Type B pancreatic cell (in vitro differentiated cells): ENCODE data around the gene HSD11B1L. TPM values are rescaled to one million over a fixed set of nuclear protein-coding genes. Genes with fewer than 3 reads are reported as not detected.
A peak's percentile ranks its signal among the peaks of the same experiment; 100 is the strongest.

Experiments used
- DNase-seq: peaks from one replicate; pipeline ENCODE4 v3.0.0; 2021; ENCODE audit warnings: mixed read lengths; ENCODE audit not compliant: unreplicated experiment; ENCODE audit errors: extremely low spot score
- H3K27ac Mint-ChIP-seq: 2 replicates; pipeline ENCODE4 v1.8.0; 2021; ENCODE audit warnings: mild to moderate bottlenecking, mixed read lengths
- H3K27me3 Mint-ChIP-seq: 2 replicates; pipeline ENCODE4 v1.8.0; 2021; ENCODE audit warnings: mixed read lengths
- H3K36me3 Mint-ChIP-seq: 2 replicates; pipeline ENCODE4 v1.8.0; 2021; ENCODE audit warnings: mixed read lengths
- H3K4me1 Mint-ChIP-seq: one replicate; pipeline ENCODE4 v1.8.0; 2021; ENCODE audit warnings: mixed read lengths; ENCODE audit not compliant: unreplicated experiment
- H3K4me3 Mint-ChIP-seq: 2 replicates; pipeline ENCODE4 v1.8.0; 2021; ENCODE audit warnings: mild to moderate bottlenecking, mixed read lengths
- H3K9me3 Mint-ChIP-seq: 2 replicates; pipeline ENCODE4 v1.8.0; 2021; ENCODE audit warnings: mixed read lengths
- total RNA-seq: library from RNA; stranded (reverse); gene quantifications from 2 replicates; pipeline ENCODE4 v1.2.1, GENCODE V29; 2021; ENCODE audit warnings: low replicate concordance
- TF ChIP-seq, protein P1 (sequence below): fragments of 200-600 bp; sonication (generic); conservative IDR thresholded peaks from 2 replicates; pipeline ENCODE4 v1.5.0; 2021; ENCODE audit warnings: antibody characterized with exemption, mild to moderate bottlenecking

HSD11B1L gene
- total RNA-seq, 1 donor from 2014 or later, result 11.0 TPM

DNA sequence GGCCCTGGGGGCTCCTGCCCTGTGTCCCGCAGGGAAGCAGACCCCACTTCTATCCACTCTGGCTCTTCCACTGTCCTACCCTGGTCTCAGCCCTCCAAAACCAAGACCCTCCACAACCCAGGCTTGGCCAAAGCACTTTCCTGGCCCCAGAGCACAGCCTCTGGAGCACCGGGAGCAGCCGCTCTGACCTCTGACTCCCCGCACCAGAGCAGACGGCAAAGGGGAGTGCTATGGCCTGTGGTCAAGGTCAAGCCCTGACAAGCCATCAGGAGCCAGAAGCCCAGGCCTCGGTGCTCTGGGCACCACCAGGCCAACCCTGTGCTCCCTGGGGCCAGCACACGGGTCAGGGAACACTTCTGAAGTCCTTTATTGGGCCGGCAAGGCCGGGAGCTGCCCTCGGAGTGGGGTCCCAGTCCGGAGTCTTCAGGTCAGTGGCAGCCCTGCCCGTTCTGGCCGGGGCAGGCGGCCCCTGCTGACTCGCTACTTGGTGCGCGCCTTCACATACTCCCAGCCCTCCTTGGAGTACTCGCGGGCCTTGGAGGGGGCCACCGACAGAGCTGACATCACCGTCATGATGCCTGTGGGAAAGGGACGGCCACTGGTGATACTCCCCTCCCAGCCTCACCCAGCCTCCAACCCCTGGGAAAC, 2.6 kb upstream of the HSD11B1L start:
- Mint-ChIP-seq H3K4me1 (peaks cover 9% of the 10 kb centered on the region), H3K27ac (no peak overlapping the region), H3K9me3 (no peaks in the 10 kb centered on the region), H3K36me3 (no peaks in the 10 kb centered on the region), H3K4me3 (no peak overlapping the region), H3K27me3 (peaks cover 3% of the 10 kb centered on the region)
- no peak for DNase-seq
- TF ChIP-seq, protein P1, sequence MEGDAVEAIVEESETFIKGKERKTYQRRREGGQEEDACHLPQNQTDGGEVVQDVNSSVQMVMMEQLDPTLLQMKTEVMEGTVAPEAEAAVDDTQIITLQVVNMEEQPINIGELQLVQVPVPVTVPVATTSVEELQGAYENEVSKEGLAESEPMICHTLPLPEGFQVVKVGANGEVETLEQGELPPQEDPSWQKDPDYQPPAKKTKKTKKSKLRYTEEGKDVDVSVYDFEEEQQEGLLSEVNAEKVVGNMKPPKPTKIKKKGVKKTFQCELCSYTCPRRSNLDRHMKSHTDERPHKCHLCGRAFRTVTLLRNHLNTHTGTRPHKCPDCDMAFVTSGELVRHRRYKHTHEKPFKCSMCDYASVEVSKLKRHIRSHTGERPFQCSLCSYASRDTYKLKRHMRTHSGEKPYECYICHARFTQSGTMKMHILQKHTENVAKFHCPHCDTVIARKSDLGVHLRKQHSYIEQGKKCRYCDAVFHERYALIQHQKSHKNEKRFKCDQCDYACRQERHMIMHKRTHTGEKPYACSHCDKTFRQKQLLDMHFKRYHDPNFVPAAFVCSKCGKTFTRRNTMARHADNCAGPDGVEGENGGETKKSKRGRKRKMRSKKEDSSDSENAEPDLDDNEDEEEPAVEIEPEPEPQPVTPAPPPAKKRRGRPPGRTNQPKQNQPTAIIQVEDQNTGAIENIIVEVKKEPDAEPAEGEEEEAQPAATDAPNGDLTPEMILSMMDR, result no peak

DNA sequence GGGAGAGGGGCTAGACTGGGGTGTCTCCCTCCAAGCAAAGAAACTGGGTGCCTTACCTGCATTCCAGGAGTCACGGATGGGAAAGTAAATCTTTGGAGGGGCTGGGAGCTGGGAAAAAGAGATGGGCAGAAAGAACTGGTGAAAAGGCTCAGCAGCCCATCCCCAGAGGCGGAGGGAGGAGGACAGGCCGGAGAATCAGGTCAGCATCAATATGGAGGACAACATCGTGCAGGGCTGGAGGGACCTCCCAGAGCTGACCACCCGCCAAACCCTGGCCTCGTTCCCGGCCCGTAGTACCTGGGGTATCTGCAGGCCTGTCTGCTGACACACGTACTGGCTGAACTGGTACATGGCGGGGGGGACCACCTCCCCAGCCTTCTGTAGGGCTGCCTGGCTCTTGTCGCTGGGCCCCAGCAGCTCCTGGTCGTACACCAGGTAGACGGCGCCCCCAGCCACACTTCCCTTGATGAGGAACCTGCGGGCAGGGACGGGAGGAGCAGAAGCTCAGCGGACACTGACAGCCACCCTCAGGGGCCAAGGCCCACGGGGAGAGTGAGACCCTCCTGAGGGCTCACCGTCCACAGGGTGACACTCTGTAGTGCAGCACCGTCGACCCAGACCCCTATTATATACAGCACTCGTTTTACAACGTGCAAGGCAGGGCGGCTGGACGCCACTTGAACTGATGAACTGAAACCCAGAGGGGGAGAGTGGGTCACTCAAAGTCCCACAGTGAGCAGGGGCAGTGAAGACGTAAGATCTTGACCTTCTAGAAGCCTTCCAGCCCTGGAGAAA, 1.3 kb upstream of the HSD11B1L start:
- Mint-ChIP-seq H3K27ac (peak overlapping the region; percentile 99), H3K36me3 (no peaks in the 10 kb centered on the region), H3K4me1 (peaks cover 9% of the 10 kb centered on the region), H3K9me3 (no peaks in the 10 kb centered on the region), H3K27me3 (peaks cover 3% of the 10 kb centered on the region), H3K4me3 (peak overlapping the region; percentile 99)
- DNase-seq, result no peak
- TF ChIP-seq, protein P1, result no peak

GRCh38 chr19:5680084-5680436, 767 bp upstream of the HSD11B1L start:
- Mint-ChIP-seq H3K4me1 (peaks cover 9% of the 10 kb centered on the region), H3K27ac (peak overlapping the region; percentile 99), H3K9me3 (no peaks in the 10 kb centered on the region), H3K27me3 (peaks cover 3% of the 10 kb centered on the region), H3K4me3 (peak overlapping the region; percentile 99), H3K36me3 (no peaks in the 10 kb centered on the region)
- DNase-seq, result no peak
- TF ChIP-seq, protein P1, result peak; percentile 34

GRCh38 chr19:5681391-5682106, 722 bp downstream of the HSD11B1L start:
- peak overlapping the region; percentile 83 for H3K4me3 Mint-ChIP-seq
- DNase-seq, result no peak
- H3K36me3 Mint-ChIP-seq, result no peaks in the 10 kb centered on the region
- H3K27me3 Mint-ChIP-seq, result peaks cover 3% of the 10 kb centered on the region
- H3K4me1 Mint-ChIP-seq, result peaks cover 9% of the 10 kb centered on the region
- H3K27ac Mint-ChIP-seq, result peak overlapping the region; percentile 42
- H3K9me3 Mint-ChIP-seq, result no peaks in the 10 kb centered on the region
- TF ChIP-seq, protein P1, result no peak

DNA sequence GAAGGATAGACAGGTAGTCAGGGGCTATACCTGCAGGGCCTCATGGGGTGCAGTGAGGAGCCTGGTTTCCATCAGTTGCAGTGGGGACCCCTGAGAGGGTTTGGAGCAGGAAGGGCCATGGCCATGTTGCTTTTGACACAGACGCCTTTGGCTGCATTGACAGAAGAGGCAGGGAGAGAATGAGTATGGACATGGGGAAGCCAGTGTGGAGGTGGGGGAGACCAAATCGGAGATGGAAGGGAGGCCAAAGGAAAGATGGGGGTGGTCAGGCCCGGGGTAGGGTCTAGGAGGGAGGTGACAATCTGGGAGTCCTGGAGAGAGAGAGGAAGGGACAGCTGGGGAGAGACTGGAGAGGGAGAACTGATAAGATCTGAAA, 1.3 kb downstream of the HSD11B1L start:
- H3K27me3 Mint-ChIP-seq, result peaks cover 3% of the 10 kb centered on the region
- TF ChIP-seq, protein P1, result no peak
- H3K4me1 Mint-ChIP-seq, result peaks cover 9% of the 10 kb centered on the region
- H3K27ac Mint-ChIP-seq, result peak overlapping the region; percentile 42
- H3K4me3 Mint-ChIP-seq, result peak overlapping the region; percentile 83
- no peaks in the 10 kb centered on the region for H3K9me3 Mint-ChIP-seq
- H3K36me3 Mint-ChIP-seq, result no peaks in the 10 kb centered on the region
- DNase-seq, result no peak
